Embryonic facial prominence (tissue), 1 donor: ENCODE measurements around the gene MSS51.

Experiments used
- DNase-seq: peaks from one replicate; pipeline ENCODE4 v3.0.0-alpha.2; 2016; ENCODE audit errors: extremely low spot score

Gene MSS51

GRCh38 chr10:73433538-73433867 lies at the start of gene MSS51:
Gene MSS51 (minus strand): TSS chr10:73433561. CDS start chr10:73428284, 5,277 bp downstream.
- no peak for DNase-seq

- DNase-seq = no peak
Observed at GRCh38 chr10:73480158-73480557, 46.8 kb upstream of the MSS51 start.

GRCh38 chr10:73478636-73479035 lies 45.3 kb upstream of the MSS51 start:
- DNase-seq = no peak

- DNase-seq = no peak
Observed at GRCh38 chr10:73471226-73471625, 37.9 kb upstream of the MSS51 start.

GRCh38 chr10:73469579-73469978 lies 36.2 kb upstream of the MSS51 start:
- no peak for DNase-seq

- no peak for DNase-seq
Observed at GRCh38 chr10:73467206-73467605, 33.8 kb upstream of the MSS51 start.

- no peak for DNase-seq
Observed at GRCh38 chr10:73465978-73466726, 32.8 kb upstream of the MSS51 start.

- no peak for DNase-seq
Observed at GRCh38 chr10:73460897-73461296, 27.5 kb upstream of the MSS51 start.

GRCh38 chr10:73459683-73460314 lies 26.4 kb upstream of the MSS51 start:
- no peak for DNase-seq

- DNase-seq = no peak
Observed at GRCh38 chr10:73456187-73456890, 23.0 kb upstream of the MSS51 start.

GRCh38 chr10:73449113-73449512 lies 15.8 kb upstream of the MSS51 start:
- DNase-seq = no peak

GRCh38 chr10:73448384-73448783 lies 15.0 kb upstream of the MSS51 start:
- no peak for DNase-seq

GRCh38 chr10:73446926-73447325 lies 13.6 kb upstream of the MSS51 start:
- DNase-seq = no peak

- DNase-seq = no peak
Observed at GRCh38 chr10:73444457-73444856, 11.1 kb upstream of the MSS51 start.

- no peak for DNase-seq
Observed at GRCh38 chr10:73439605-73440312, 6.4 kb upstream of the MSS51 start.

GRCh38 chr10:73439055-73439454 lies 5.7 kb upstream of the MSS51 start:
- DNase-seq = no peak

GRCh38 chr10:73432646-73433537 lies 469 bp downstream of the MSS51 start:
- DNase-seq = no peak

GRCh38 chr10:73426318-73426717 lies 7.0 kb downstream of the MSS51 start:
- no peak for DNase-seq

GRCh38 chr10:73424478-73424877 lies 8.9 kb downstream of the MSS51 start:
- DNase-seq = no peak

- no peak for DNase-seq
Observed at GRCh38 chr10:73423309-73423708, 10.1 kb downstream of the MSS51 start.

- no peak for DNase-seq
Observed at GRCh38 chr10:73416571-73416970, 16.8 kb downstream of the MSS51 start.
